GM06990 (cell line): Measurements from ENCODE around the gene KIF2A.

Source experiments
- DNase-seq: peaks from one replicate; pipeline ENCODE4 v3.0.0-alpha.2; 2011; ENCODE audit not compliant: insufficient read length; ENCODE audit errors: extremely low read depth
- H3K27me3 ChIP-seq: replicated peaks from 2 replicates; pipeline ENCODE4 v1.6.0; 2011; ENCODE audit warnings: low read length; ENCODE audit not compliant: control insufficient read depth, insufficient read depth
- H3K36me3 ChIP-seq: 2 replicates; pipeline ENCODE4 v1.5.1; 2011; ENCODE audit warnings: low read length; ENCODE audit not compliant: control insufficient read depth, insufficient read depth
- H3K4me3 ChIP-seq: replicated peaks from 2 replicates; pipeline ENCODE4 v1.5.1; 2011; ENCODE audit warnings: low read depth, mild to moderate bottlenecking, control low read depth, low read length
- TF ChIP-seq, protein P1 (sequence below): IDR thresholded peaks from 2 replicates; pipeline ENCODE4 v1.5.1; 2011; ENCODE audit warnings: low read length, control low read depth, mild to moderate bottlenecking, inconsistent platforms; ENCODE audit not compliant: insufficient read depth, poor library complexity, severe bottlenecking

KIF2A gene

DNA sequence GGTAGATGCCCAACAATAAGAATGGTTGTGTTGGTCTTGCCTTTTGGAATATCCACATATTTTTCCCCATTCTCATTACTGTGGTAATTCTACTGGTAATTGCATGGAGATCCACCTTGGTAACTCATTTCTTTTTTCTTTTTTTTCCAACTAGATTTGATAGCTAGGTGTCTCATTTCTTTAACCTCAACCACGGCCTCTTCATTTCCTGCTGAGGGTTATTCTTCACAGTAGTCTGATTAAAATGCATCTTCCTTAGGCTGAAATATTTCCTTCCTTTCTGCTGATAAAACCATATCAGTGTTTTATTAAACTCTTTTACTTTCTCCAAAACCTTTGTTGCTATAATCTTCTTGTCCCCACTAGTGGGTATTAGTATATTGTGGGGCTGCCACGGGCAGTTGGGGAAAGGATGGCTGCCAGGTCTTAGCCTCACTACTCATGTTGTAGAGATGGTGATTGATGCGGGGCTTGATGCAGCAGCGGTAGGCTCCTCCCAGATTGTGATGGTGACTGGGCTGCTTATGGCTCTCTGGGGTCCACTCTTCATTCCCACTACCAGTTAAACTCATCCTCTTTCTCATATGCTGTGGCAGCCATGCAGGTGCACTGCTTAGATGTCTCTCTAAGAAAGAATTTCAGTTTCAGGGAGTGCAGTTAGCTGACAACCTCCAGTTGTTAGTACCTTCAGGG, 35.9 kb downstream of the KIF2A start:
- TF ChIP-seq, protein P1, sequence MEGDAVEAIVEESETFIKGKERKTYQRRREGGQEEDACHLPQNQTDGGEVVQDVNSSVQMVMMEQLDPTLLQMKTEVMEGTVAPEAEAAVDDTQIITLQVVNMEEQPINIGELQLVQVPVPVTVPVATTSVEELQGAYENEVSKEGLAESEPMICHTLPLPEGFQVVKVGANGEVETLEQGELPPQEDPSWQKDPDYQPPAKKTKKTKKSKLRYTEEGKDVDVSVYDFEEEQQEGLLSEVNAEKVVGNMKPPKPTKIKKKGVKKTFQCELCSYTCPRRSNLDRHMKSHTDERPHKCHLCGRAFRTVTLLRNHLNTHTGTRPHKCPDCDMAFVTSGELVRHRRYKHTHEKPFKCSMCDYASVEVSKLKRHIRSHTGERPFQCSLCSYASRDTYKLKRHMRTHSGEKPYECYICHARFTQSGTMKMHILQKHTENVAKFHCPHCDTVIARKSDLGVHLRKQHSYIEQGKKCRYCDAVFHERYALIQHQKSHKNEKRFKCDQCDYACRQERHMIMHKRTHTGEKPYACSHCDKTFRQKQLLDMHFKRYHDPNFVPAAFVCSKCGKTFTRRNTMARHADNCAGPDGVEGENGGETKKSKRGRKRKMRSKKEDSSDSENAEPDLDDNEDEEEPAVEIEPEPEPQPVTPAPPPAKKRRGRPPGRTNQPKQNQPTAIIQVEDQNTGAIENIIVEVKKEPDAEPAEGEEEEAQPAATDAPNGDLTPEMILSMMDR = no peak
- no peak overlapping the region for H3K4me3 ChIP-seq
- no peak for DNase-seq
- no peaks in the 10 kb centered on the region for H3K36me3 ChIP-seq
- no peaks in the 10 kb centered on the region for H3K27me3 ChIP-seq

DNA sequence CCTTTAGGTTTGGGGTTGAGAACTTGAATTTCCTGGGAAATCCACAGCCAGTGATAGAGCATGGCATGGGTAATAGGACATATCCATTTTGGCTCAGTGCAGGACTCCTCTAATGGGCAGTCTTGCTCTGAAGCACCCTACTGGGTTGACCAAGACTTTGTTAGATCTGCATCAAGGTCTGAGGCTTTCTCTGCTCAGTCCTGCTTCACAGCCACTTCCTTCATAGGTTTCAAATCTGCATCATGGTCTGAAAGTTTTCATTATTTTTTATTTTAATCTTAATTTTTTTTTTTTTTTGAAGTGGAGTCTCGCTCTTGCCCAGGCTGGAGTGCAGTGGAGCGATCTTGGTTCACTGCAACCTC, 36.5 kb downstream of the KIF2A start:
- H3K4me3 ChIP-seq = no peak overlapping the region

DNA sequence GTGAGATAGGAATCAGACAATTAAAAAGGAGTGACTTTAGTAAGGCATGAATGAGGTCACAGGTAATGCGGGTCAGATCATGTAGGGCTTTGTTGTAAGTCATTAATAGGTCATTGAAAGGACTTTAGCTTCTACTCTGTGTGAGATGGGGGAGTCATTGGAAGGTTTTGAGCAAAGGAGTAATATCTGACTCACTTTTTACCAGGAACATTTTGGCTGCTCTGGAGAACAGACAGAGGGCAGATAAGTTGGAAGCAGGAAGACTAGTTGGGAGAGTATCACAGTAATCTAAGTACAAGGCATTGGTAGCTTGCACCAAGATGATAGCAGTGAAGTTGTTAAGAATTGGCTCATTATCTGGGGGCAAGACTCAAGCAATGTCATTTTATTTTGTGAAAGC, 37.4 kb downstream of the KIF2A start:
- no peaks in the 10 kb centered on the region for H3K27me3 ChIP-seq
- no peaks in the 10 kb centered on the region; the same call in 1 of the 2 replicates for H3K36me3 ChIP-seq
- TF ChIP-seq, protein P1 = no peak
- DNase-seq = no peak
- no peak overlapping the region for H3K4me3 ChIP-seq

More for the DNA sequence above, 36.5 kb downstream of the KIF2A start:
- Histone ChIP-seq H3K36me3 (no peaks in the 10 kb centered on the region), H3K27me3 (no peaks in the 10 kb centered on the region)
- no peak for DNase-seq
- TF ChIP-seq, protein P1 = no peak

DNA sequence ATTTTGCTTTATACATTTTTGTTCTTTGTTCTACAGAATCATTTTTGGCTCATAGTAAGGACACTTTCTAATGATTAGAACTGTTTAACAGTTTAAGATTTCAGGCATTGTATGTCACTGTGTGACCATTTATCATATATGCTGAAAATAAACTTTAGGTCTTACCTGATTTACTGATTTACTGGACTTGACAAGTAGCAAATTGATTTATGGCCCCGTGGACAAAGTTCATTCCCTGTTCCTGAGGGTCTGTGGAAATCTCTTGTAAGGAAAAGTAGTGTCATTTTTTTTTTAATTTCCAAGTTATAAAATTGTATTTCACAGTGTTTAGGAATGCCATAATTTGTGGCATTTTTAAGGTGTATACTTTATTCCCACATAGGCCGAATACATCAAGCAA, 40.7 kb downstream of the KIF2A start:
- H3K4me3 ChIP-seq = no peak overlapping the region
- H3K27me3 ChIP-seq = no peaks in the 10 kb centered on the region
- no peak for DNase-seq
- TF ChIP-seq, protein P1 = no peak
- peaks cover 4% of the 10 kb centered on the region for H3K36me3 ChIP-seq

DNA sequence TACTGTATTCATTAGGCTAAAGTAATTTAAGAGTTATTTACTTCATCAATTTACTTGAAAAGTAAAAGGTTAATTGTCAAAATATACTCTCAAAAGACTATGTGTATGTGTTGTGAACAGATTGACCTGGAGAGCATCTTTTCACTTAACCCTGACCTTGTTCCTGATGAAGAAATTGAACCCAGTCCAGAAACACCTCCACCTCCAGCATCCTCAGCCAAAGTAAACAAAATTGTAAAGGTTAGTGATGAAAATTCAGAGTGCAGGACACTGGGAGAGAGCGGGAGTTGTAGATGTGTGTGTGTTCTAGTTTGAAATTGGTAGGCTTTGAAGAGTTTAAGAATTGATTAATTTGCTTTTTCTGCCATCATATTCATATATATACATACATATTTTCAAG, 41.9 kb downstream of the KIF2A start:
- peaks cover 4% of the 10 kb centered on the region for H3K36me3 ChIP-seq
- no peak for DNase-seq
- TF ChIP-seq, protein P1 = no peak
- no peak overlapping the region for H3K4me3 ChIP-seq
- no peaks in the 10 kb centered on the region for H3K27me3 ChIP-seq
